GM18502 (cell line): ENCODE data around the gene LMO1.

Source experiments
- ATAC-seq: cut with Tn5 transposase; IDR thresholded peaks from one replicate; pipeline ENCODE4 v1.9.1; 2021; ENCODE audit warnings: mild to moderate bottlenecking; ENCODE audit not compliant: unreplicated experiment, poor library complexity

The LMO1 gene

GRCh38 chr11:8266246-8267241, 2.9 kb upstream of the LMO1 start:
- ATAC-seq = no peak

GRCh38 chr11:8265681-8266241, 2.1 kb upstream of the LMO1 start:
- ATAC-seq = no peak

GRCh38 chr11:8263109-8263768, 439 bp downstream of the LMO1 start:
- peak; percentile 27 for ATAC-seq

GRCh38 chr11:8262552-8263108, 1.0 kb downstream of the LMO1 start:
- peak; percentile 44 for ATAC-seq

DNA sequence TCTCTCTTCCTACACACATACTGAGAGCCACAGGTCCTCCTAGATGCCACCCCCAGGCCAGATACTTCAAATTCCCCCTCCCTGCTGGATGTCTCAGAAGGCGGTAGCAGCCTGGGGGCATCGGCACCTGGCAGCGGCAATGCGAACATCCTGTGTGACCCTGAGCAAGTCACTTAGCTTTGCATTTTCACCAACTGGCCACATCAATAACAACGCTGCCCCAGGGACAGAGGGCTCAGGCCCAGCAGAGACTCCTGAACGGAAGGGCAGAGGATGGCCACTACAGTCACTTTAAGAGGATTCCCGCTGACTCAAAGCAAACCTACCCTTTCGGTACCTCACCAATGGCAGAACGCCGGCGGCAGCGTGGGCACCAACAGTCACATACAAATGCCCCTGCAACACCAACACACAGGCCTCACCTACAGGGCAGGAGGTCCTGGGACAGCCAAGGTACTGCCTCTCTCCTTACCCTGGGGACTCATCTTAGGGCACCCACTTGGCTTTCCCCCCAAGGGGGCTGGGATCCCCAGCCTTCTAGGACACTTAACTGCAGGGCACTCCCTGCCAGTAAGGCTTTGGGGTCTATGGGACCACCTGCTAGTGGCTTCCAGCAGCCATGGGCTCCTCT, 1.6 kb downstream of the LMO1 start:
- no peak for ATAC-seq

DNA sequence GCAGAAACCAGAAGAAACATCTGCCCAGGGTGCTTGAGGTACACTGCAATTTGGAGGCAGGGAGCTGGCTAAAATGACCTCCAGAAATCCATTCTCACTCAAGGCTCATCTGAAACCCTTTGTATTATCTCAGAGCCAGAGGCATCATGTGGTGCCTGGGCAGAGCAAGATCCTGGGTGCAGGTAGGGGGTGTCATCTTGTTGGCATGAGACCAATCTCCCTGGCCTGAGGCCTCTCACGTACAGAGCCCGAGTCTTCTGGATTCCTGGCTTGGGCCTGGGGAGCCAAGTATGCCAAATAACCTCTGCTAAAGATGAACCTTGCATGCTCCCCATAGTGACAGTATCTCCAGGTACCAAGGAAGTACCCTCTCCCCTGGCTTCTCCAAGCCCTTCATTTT, 2.4 kb downstream of the LMO1 start:
- no peak for ATAC-seq

DNA sequence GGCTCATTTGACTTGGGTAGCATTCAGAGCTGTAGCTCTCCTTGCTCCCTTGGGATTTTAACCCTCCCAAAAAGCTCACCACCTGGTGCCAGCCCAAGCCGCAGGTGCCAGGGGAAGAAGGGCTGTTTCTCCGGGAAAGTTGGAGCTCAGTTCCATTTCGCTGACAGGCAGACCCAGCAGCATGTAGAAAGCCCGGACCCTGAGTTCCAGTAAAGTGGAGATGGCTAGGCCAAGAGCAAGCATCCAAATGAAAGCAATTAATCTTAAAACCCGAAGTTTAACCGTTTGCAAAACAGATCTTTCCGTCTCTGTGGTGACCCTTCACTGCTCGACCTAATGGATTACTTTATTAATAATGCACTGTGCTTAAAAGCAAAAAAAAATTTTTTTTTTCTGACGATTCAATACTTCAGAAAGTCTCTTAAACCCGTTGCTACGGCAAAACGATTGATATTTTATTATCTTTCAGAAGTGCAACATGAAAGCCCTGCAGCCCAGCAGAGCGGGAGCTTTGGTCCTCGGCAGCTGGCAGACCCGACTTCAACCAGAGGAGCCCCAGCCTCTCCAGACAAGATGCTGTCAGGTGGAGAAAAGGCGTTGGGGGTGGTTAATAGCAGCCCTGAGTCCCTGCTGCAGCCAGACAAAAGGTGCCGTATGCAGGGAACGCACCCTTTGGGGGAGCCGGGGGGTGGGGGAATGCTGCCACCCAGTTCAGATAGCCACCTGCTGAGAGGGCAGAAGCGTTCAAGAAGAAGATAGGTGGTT, 3.3 kb downstream of the LMO1 start:
- no peak for ATAC-seq

DNA sequence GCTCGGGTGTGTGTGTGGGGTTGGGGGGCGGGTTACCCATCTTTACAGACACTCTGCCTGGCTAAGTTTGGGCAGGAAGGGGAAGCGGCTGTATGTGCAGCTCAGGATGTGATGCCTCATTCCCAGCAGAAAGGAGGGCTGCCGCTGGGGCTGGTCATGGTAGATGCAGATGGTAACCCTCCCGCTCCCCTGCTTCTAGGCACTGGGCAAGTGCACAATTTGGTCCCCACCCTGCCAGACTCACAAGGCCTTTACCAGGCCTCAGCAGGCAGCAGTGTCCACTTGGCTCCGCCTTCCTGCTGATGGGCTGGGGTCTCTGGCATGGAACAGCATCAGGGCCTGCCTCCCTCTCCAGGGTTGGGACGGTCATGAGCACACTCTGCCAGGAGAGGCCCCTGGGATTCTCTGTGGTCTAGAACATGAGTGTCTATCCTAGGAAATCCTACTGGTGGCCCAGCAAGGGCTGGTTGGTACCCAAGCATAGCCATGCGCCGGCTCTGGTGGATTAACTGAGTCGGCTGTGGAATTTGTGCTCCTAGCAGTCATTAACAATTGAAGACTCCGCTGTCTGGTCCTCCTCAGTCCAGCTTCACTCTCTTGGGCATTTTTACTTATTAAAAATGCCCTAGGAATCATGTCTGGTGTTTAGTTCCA, 4.2 kb downstream of the LMO1 start:
- no peak for ATAC-seq

GRCh38 chr11:8258784-8259183, 4.9 kb downstream of the LMO1 start:
- no peak for ATAC-seq

- no peak for ATAC-seq
Observed at GRCh38 chr11:8258289-8258688, 5.4 kb downstream of the LMO1 start.

DNA sequence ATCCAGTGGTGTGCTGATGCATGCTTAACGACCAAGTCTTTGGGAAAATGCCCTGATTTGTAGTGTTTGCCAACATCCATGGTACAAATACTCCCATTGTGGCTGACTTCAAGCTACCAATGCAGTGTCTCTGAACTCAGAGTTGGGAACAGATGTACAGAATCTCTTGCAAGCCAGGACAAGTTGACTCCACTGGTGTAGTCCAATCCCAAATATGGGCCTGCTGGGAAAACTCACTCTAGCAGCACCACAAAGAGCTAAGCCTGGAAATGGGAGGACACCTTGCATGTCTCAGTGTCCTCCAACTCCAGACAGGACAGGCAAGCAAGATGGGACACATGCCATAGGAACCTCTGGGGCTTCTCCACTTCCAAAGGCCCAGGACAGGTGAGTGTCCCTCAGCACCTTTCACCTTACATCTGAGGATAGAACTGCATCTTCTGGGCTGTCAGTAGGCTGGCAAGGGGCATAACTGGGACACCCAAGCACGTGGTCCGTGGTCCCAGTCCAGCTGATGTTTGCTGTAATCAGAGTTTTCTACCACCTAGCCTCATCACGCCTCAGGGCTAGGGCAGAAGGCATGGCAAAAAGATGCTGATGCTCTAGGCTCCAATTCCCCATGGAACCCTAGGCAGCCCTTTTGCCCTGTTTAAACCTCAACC, 6.5 kb downstream of the LMO1 start:
- ATAC-seq = no peak

- ATAC-seq = no peak
Observed at GRCh38 chr11:8256271-8257002, 7.2 kb downstream of the LMO1 start.

DNA sequence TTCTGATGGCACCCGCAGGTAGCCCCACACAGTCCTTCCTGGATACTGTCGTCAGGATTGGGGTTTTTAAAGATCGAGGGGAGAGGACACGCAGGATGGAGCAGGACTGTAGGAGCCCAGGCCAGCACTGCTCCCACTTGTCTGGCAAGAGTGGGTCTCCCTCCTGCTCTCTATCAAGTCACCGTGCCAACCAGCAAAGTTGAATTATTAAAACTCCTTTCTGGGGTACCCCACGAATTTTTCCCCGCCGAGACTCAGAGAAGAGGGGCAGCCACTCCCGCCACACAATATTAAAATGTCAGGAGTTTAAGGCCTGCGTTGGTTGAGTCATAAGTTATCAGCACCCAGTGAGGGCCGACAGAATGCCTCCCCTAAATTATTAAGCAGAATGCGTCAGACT, 10.1 kb downstream of the LMO1 start:
- ATAC-seq = no peak

DNA sequence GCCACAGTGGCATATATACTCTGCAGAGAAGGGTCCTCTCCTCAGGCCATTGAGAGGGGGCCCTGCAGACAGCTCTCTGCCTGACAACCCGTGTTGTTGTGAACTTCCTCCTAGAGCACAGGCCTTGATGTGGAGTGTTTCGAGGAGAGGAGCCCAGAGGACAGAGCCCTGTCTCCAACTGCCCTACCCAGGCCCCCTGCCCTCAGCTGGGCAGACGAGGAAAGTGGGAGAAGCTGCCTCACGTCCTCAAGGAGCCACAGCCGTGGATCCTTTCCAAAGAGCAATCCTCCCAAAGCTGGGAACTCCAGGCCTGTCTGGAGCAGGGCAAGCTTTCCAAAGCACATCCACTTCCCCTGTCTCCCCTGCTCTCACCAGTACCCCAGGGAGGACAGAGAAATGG, 10.7 kb downstream of the LMO1 start:
- ATAC-seq = no peak

- ATAC-seq = no peak
Observed at GRCh38 chr11:8252388-8252787, 11.3 kb downstream of the LMO1 start.

DNA sequence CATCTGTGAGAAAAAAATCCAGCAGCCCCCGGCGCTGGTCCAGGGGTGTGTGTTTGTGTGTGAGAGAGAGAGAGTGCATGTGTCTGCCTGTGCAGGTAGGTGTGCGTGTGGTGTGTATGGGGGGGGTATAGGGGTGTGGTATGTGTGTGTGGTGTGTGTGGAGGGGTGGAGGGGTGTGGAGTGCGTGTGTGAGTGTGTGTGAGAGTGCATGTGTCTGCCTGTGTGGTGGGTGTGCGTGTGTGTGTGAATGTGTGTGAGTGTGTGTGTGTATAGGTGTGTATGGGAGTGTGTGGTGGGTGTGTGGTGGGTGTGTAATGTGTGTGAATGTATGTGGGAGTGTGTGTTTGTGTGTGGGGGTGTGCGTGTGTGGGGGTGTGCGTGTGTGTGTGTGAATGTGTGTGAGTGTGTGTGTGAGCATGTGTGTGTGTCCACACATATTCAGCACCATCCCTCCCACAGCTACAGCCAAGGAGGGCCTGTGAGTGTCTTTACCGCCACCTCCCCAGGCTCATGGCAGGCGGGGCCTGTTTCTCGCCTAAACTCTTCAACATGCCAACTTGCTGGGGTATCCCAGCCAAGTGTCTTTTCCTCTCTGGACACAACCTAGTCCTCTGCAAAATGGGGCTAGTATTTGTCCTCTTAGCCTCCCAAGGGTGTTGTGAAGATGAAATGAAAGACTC, 11.9 kb downstream of the LMO1 start:
- ATAC-seq = no peak

- ATAC-seq = no peak
Observed at GRCh38 chr11:8250981-8251615, 12.6 kb downstream of the LMO1 start.
